Activated CD8-positive, alpha-beta memory T cell treated with anti-CD3 and anti-CD28 coated beads for 48 hours (primary cell): ENCODE results near the gene HLA-DQA1.
"Not testable (repeated sequence)": the region's sequence is repeated elsewhere in the genome, so short reads cannot be mapped to it uniquely, and the experiment has no call there.

Experiments
- DNase-seq, 3 experiments: peaks; one replicate each; pipeline ENCODE4 v3.0.0-alpha.2; 2020; ENCODE audit warnings: low read depth in 2 of 3, low spot score in 2 of 3

Gene HLA-DQA1

DNA sequence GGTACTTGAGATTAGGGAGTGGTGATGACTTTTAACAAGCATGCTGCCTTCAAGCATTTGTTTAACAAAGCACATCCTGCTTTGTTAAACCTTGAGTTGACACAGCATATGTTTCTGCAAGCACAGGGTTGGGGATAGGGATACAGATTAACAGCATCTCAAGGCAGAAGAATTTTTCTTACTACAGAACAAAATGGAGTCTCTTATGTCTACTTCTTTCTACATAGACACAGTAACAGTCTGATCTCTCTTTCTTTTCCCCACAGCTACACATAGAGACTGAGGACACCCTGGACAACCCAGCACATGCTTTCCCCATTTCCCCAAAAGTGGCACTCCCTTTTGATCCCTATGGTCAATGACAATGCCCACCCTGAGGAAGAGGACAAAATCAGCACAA, 20.6 kb downstream of the HLA-DQA1 start:
- not testable (repeated sequence) for DNase-seq

DNA sequence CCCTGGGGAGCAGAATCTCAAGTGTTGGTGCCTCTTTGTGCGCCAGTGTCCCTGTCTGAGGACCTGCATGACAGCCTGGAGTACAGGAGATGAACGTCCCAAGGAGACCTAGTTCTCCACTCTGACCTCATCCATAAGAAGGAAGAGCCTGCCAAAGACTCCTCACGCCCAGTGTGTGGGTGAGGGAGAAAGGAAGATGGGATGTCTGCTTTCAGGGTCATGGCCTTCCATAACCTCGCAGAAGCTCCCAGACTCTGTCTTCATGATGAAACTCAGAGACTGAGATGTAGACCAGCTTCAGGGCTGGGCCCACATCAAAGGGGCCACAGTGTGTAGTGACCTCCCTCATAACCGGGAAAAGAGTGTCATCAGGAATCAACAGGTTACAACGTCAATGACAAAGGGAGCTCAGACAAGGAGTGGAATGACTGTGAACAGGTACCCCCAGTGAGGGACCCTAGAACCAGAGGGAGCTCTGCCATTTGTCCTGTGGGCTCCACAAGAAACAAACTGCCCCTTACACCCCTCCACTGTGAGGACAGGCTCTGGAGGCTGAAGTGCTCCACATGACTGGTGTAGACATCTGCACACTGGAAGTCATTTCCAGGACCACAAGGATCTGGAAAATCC, 21.2 kb downstream of the HLA-DQA1 start:
- no peak for DNase-seq

DNA sequence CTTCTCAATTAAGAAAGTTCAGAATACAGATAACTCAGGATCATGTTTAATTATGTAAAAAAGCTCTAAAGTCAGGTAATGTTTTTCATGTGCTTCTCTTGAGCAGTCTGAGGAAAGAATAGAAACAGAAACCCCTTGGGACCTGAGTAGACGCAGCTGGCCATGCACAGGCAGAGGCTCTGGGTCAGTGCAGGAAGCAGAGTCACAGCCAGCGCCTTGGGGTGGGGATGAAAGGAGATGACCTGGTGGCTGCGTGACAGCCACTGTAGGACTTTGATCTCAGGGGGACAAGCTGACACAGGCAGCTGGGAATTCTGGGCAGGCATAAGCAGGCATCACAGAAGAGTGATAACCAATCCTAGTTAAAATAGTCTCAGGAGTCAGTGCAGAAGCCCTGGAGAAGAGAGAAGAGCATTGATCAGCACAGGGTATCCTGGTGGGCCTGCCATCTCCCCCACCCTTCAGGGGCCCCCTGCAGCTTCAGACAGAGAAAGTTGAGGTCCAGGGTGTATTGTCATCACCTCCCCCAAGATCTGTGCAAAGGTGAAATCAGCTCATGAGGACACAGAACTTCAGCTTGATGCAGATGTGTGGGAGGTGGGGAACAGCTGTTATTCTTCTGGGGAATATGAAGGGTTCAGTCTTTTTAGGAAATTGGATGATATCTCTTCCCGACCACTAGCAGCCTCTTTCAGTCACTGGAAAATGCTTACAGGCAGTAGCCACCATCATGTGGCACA, 22.8 kb downstream of the HLA-DQA1 start:
- no peak for DNase-seq

DNA sequence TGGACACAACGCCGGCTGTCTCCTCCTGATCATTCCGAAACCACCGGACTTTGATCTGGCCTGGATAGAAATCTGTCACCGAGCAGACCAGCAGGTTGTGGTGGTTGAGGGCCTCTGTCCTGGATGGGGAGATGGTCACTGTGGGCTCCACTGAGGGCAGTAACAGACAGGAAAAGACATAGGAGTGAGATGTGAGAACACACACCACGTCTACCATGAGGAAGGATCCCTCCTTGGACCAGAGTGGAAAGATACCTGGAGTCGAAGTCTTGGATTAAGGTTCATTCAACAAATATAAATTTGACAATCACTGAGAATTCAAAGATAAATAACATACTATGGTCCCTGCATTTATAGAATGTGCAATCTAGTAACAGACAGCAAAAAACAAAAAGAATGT, 24.9 kb downstream of the HLA-DQA1 start:
- DNase-seq: no peak

DNA sequence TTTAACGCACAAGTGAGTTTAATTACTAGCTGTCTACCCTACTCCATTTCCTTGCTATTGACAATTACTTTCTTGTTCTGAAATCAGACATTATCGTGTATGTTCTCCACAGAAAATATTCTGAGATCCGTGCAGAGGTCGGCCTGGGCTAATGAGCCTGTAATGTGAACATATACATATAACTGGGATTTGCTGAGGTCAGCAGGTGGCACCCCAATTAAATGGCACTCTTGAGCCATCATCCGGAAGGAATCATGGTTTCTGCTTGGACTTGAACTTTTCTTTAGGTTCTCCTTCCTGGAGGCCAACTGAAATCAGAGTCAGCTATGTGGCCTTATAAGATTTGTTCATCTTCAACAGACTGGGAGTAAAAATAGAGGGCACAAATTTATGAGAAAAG, 25.6 kb downstream of the HLA-DQA1 start:
- no peak for DNase-seq

DNA sequence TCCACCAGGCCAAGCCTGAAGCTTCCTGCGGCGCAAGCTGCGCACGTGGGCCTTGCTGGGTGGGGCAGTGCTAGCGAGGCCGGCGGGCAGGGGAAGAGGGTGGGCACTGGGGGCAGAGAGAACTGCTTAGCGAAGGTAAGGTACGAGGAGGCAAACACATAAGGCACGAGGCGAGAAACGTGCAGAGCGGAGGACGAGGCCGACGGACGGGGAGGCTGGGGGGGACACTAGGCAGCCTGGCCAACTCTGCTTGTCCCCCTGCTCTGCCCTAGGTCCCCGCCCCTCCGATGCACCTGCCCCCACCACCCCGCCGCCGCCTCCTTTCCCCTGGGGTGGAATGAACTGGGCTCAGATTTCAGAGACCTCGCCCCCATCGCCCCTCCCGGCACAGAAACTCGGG, 27.1 kb downstream of the HLA-DQA1 start:
- no peak for DNase-seq

DNA sequence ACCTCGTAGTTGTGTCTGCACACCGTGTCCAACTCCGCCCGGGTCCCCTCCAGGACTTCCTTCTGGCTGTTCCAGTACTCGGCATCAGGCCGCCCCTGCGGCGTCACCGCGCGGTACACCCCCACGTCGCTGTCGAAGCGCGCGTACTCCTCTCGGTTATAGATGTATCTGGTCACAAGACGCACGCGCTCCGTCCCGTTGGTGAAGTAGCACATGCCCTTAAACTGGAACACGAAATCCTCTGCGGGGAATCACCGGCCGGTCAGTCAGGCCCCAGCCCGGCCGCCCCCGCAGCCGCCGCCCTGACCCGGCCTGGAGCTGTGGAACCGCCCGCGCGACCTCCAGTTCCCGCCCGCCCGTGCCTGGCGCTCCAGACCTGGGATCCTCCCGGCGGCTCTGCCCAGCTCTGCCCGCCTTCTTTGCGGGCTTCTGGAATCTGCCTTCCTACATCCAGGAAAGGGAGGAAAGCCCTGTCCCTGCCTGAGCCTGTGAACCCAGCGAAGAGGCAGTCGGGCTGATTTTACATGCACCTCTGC, 27.7 kb downstream of the HLA-DQA1 start:
- DNase-seq: peak in 1 of 3 experiments; percentile 21

DNA sequence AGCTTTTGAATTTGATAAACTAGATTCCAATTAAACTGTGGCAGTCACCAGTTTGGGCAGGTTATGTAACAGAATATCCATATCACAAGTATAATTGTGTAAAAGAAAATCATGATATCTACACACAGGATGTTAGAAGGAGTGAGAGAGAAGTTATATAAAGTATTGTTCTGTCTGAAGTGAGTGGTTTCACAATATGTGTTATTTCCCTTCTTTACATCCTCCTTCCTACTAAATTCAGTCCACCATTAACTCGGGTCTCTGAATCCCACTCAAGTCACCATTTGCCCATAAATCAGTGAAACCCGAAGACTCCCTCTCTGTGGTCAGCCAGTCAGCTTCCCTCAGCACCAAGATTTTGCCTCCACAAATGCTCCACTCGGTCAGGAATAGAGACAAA, 28.5 kb downstream of the HLA-DQA1 start:
- DNase-seq: no peak

DNA sequence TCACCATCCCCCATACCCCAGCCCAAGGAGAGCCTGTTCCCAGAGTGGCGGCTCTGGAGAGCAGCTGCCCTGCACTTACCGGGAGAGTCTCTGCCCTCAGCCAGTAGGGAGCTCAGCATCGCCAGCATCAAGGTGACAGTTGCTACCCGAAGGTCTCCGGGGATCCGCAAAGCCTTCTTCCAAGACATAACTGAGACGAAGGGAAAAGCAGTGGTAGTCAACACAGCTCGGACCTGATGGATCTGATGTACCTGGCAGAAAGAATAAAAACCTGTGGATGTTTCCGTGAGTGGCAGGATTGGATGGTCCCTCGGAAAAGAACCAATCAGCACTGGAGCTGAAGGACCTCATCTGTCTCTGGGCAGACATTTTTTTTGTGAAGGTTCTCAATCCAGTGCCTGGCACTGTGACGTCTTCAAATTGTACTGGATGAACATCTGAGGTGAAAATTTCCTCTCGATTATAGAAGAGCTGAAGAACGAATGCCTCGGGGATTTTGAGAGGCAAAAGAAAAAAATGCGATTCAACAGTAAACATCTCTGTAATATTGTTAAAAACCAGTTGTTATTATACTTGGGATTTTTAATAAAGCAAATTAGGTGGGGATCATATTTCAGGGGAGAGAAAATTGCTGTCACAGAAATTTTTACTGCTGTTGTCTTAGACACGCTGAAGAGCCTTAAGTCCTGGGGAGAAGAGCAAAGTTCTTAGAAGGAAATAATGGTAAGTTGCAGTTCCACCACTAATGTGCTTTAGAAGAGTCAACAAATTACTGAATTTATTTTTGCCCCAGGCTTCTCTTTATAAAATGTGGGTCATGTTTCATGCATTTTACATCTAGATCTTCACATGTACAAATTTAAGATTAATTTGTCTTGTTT, 29.5 kb downstream of the HLA-DQA1 start, which contains the start of gene HLA-DQB1:
HLA-DQB1 (minus strand) TSS at position 238 of the 881 bp plus-strand sequence; CDS start at position 188, 50 bp downstream.
- DNase-seq: peak in 1 of 3 experiments; percentile 8

DNA sequence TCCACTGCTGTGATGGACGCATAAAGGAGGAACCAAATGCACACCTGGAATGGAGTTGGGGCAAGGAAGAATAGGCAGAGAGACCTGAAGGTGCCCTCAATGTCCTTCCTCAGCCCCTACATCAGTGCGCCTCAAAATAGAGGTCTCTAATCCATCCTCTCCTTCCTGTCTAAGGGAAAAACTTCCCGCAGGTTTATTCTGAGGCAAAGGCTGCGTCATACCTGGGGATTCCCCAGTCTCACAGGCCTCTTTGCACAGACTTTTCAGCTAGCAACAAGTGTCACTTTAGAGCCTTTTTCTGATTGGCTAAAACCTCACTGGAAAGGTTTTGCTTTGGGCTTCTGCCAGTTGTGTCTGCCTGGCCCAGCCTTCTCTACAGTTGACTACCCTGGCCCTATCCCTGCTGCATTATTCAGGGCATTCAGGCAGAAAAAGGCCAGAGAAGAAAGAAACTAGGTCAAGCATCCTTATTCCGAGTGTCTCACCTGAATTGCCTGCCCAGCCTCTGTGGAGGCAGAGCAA, 31.1 kb downstream of the HLA-DQA1 start:
- DNase-seq: no peak

DNA sequence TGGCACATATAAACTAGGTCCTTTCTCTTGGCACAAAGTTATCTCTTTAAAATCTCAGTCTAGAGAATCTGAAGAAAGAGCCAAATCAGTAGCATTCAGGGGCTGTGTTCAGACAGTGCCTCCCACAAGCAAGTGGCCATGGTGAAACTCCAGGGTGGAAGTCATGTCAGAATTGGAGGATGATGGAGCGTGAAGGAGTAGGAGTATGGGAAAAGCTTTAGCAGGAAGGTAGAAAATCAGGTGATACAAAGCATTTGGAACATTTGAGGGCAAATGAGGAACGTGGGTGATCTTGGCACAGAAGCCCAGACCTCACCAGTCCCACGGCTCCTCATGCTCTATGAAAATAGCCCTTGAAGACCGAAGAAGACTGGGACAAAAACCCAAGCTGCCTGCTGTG, 32.0 kb downstream of the HLA-DQA1 start:
- DNase-seq: no peak

DNA sequence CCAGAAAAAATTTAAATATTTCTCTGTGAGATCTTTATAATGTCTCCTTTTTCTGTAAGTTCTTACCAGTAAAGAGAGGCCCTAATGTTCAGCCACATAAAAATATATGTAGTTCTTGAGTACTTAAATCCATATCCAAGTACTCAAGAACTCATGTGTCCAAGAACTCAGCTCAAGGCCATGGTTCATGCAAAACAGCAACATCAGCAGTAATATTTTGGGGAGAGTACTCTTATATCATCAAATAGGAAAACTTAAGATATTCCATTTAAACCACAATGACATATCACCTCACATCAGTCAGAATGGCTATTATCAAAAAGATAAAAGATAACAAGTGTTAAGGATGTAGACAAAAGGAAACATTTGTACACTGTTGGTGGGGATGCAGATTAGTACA, 32.7 kb downstream of the HLA-DQA1 start:
- DNase-seq: no peak

DNA sequence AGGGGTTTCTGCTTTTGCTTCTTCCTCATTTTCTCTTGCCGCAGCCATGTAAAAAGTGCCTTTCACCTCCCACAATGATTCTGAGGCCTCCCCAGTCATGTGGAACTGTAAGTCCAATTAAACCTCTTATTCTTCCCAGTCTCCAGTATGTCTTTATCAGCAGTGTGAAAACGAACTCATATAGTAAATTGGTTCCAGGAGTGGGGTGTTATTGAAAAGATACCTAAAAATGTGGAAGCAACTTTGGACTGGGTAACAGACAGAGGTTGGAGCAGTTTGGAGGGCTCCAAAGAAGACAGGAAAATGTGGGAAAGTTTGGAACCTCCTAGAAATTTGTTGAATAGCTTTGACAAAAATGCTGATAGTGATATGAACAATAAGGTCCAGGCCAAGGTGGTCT, 34.7 kb downstream of the HLA-DQA1 start:
- DNase-seq: not testable (repeated sequence)

DNA sequence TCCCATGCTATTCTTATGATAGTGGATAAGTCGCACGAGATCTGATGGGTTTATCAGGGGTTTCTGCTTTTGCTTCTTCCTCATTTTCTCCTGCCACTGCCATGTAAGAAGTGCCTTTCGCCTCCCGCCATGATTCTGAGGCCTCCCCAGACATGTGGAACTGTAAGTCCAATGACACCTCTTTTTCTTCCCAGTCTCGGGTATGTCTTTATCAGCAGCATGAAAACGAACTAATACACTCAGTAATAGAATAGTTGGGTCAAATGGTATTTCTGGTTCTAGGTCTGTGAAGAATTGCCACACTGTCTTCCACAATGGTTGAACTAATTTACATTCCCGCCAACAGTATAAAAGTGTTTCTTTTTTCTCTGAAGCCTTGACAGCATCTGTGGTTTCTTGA, 36.9 kb downstream of the HLA-DQA1 start:
- DNase-seq: not testable (repeated sequence)

DNA sequence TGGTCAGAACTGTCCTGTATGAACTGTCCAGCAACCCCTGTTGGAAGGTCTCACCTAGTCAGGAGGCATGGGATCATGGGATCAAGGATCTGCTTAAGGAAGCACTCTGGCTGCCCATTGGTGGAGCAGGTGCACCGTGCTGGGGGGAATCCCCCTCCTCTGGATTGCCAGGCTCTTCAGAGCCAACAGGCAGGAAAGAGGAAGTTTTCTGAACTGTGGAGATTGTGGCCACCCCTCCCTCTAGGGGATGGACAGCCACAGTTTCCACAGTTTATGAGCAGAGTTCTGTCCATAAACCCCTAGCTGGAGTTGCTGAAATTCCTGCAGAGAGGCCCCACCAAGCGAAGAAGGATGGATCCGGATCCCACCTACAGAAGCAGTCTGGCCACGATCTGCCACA, 42.3 kb downstream of the HLA-DQA1 start:
- no peak for DNase-seq

DNA sequence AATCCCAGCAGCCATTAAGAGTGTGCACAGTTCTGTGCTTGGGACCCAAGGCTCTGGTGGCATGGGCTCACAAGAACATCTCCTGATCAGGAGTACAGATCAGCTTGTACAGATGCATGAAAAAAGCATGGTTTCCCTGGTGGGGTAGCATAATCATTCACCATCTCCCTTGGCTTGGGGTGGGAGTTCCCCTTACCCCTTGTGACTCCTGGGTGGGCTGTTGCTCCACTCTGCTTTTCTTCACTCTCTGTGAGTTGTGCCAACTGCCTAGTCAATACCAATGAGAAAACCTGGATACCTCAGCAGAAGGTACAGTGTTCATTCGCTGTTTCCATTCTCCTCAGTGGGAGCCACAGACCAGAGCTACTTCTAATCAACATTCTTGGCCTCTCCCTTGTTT, 42.8 kb downstream of the HLA-DQA1 start:
- no peak for DNase-seq

DNA sequence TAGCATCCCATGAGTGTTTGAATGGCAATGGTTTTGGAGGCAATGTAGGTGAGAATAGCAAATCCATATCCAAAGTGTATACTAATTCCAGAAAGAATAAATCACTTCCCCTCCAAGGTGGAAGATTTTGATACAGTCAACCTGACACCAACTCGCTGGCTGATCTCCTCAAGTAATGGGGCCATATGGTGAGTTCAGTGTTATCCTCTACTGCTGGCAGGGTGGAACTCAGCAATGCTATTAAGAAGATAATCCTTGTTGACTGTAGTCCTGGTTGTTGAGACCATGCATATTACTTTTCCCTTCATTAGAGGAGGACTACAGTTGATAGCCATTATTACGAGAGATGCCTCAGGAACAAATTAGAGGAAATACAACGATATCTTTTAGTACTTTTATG, 47.0 kb downstream of the HLA-DQA1 start:
- DNase-seq: no peak

DNA sequence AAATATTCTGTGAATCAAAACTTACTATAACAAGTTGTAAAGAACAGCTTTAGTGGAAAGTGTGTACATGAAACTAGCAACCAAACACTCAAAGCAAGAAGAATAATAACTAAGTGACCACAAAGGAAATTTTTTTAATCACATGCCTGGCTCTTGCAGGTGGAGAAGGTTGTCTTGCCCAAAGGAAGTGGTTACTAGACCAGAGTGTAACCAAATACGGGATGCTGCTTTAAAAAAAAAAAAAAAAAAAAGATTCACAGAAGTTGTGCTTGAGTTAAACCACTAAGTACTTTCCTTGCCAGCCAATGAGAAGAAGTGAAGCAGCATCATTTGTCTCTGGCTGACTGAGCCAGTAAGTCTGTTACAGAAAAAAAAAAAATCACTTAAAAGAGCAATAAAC, 48.4 kb downstream of the HLA-DQA1 start:
- no peak for DNase-seq

DNA sequence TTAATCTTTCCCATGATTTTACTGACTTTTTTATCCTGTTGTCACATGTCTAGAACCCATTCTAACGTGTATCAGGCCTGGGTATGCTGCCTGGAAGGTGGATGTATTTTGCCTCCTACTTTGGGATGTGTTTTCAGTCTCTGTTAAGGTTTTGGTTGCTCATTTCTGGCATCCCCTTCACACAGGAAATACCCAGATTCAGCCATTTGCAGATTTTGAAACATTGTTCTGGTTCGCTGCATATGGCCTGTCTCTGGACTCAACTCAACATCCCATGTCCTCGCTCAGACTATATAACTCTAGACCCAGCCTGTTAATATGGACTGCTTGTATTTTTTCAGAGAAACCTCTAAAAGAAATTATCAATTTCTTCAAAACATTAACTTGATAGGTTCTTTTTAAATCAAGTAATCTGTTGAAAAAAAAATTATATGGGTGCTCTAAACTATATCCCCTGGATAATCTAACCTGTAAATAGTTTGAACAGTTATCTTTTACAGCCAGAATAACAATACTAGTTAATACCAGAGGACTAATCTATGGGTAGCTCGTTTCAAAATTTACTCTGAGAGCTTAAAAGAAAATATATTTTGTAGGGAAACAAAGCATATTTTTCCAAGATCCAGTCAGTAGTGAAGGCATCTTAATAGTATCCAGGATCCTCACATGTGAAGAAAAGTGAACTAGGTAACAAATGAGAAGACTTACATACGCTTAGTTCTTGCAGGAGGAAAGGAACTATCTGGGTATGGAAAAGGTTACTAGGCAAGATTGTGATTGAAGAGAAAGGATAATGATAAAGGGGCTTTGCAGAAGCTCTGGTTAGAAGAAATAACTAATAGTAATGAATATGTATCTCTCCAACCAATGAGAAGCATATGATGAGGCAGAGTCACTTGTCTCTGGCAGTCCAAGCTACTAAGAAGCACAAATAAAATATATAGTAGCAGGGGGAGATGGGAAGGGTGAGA, 52.6 kb downstream of the HLA-DQA1 start:
- DNase-seq: no peak

DNA sequence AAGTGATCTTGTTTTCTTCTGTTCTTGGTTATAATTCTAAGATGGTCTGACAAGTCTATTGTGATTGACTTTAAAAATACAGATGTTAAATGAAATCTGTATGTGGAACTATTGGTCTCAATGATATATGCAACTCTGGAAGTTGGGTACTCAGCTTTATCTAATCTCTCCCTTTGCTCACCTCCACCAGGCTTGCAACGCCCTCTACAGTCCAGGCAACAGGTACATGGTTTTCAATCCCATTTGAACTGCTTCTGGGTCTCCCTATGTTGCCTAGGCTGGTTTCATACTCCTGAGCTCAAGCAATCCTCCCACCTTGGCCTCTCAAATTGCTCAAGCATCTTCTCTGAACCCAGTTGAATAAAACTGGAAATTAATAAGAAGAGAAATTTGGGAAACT, 54.8 kb downstream of the HLA-DQA1 start:
- no peak for DNase-seq
